HEK293 (cell line): ENCODE results near the gene TM2D1.

ENCODE experiments used
- CTCF ChIA-PET: fragments of 350-600 bp; formaldehyde crosslinking; extraction: SDS; loops from one replicate; lab custom pipeline; 2021; ENCODE audit warnings: antibody characterized with exemption; lab: Yijun Ruan, JAX
- POLR2A ChIA-PET: fragments of 300-600 bp; formaldehyde crosslinking; extraction: SDS; loops from one replicate; lab custom pipeline; 2020; ENCODE audit warnings: antibody characterized with exemption, inconsistent platforms; lab: Yijun Ruan, JAX
- H3K27ac ChIP-seq: fragments of 200-500 bp; sonication (Bioruptor generic); 2 replicates; pipeline ENCODE4 v1.5.1; 2014; ENCODE audit warnings: low read depth, low read length, control low read depth, inconsistent platforms; ENCODE audit errors: extremely low read depth
- H3K36me3 ChIP-seq, 2 experiments: fragments of 200-500 bp in 1 of 2; sonication (Bioruptor generic) in 1 of 2; 1 replicate in 1 of 2; 2 replicates in 1 of 2; pipeline ENCODE4 v1.5.1; 2014 to 2017; ENCODE audit warnings: inconsistent platforms in 2 of 2, low read length in 2 of 2; ENCODE audit not compliant: control insufficient read depth in 2 of 2, insufficient read depth in 1 of 2
- H3K4me1 ChIP-seq: fragments of 200-500 bp; sonication (Bioruptor generic); 2 replicates; pipeline ENCODE4 v1.5.1; 2014; ENCODE audit warnings: mild to moderate bottlenecking, low read length, inconsistent platforms; ENCODE audit not compliant: control insufficient read depth, insufficient read depth
- H3K4me3 ChIP-seq: 2 replicates; pipeline ENCODE4 v1.5.1; 2011; ENCODE audit warnings: low read depth, mild to moderate bottlenecking, control low read depth, low read length, moderate library complexity
- H3K9me3 ChIP-seq: fragments of 200-500 bp; sonication (Bioruptor generic); 2 replicates; pipeline ENCODE4 v1.5.1; 2014; ENCODE audit warnings: low read depth, low read length, inconsistent platforms; ENCODE audit not compliant: control insufficient read depth, insufficient read depth
- KLF8 ChIP-seq: fragments of 450-650 bp; formaldehyde crosslinking; IDR thresholded peaks from 2 replicates; pipeline ENCODE4 v1.5.1; 2016; ENCODE audit warnings: missing biosample characterization, missing genetic modification characterization
- SCRT2 ChIP-seq: fragments of 450-650 bp; formaldehyde crosslinking; IDR thresholded peaks from 2 replicates; pipeline ENCODE4 v1.5.1; 2016; ENCODE audit warnings: missing biosample characterization, missing genetic modification characterization
- SP7 ChIP-seq: fragments of 450-650 bp; formaldehyde crosslinking; IDR thresholded peaks from 2 replicates; pipeline ENCODE4 v1.5.1; 2016; ENCODE audit warnings: missing biosample characterization, missing genetic modification characterization
- ZBTB17 ChIP-seq: fragments of 450-650 bp; formaldehyde crosslinking; IDR thresholded peaks from 2 replicates; pipeline ENCODE4 v1.5.1; 2016; ENCODE audit warnings: missing biosample characterization, missing genetic modification characterization
- ZBTB21 ChIP-seq: fragments of 450-650 bp; formaldehyde crosslinking; IDR thresholded peaks from 2 replicates; pipeline ENCODE4 v1.5.1; 2017; ENCODE audit warnings: missing biosample characterization, missing genetic modification characterization
- ZNF175 ChIP-seq: fragments of 450-650 bp; formaldehyde crosslinking; IDR thresholded peaks from 2 replicates; pipeline ENCODE4 v1.5.1; 2016; ENCODE audit warnings: missing biosample characterization, missing genetic modification characterization
- ZNF24 ChIP-seq: fragments of 450-650 bp; formaldehyde crosslinking; IDR thresholded peaks from 2 replicates; pipeline ENCODE4 v1.5.1; 2016; ENCODE audit warnings: missing biosample characterization, missing genetic modification characterization
- ZNF248 ChIP-seq: fragments of 450-650 bp; formaldehyde crosslinking; IDR thresholded peaks from 2 replicates; pipeline ENCODE4 v1.5.1; 2017; ENCODE audit warnings: missing biosample characterization, missing genetic modification characterization
- ZNF350 ChIP-seq: fragments of 450-650 bp; formaldehyde crosslinking; IDR thresholded peaks from 2 replicates; pipeline ENCODE4 v1.5.0; 2017; ENCODE audit warnings: missing biosample characterization, mild to moderate bottlenecking, missing genetic modification characterization
- ZNF362 ChIP-seq: fragments of 450-650 bp; formaldehyde crosslinking; IDR thresholded peaks from 2 replicates; pipeline ENCODE4 v1.5.1; 2016; ENCODE audit warnings: missing biosample characterization, missing genetic modification characterization
- ZNF37A ChIP-seq: fragments of 450-650 bp; IDR thresholded peaks from 2 replicates; pipeline ENCODE4 v1.5.1; 2018; ENCODE audit warnings: missing biosample characterization, missing genetic modification characterization
- ZNF777 ChIP-seq: fragments of 450-650 bp; formaldehyde crosslinking; IDR thresholded peaks from 2 replicates; pipeline ENCODE4 v1.5.1; 2017; ENCODE audit warnings: missing biosample characterization, missing genetic modification characterization, borderline replicate concordance
- ZSCAN23 ChIP-seq: fragments of 450-650 bp; formaldehyde crosslinking; IDR thresholded peaks from 2 replicates; pipeline ENCODE4 v1.5.1; 2016; ENCODE audit warnings: missing biosample characterization, missing genetic modification characterization
- TF ChIP-seq, protein P1 (sequence below): fragments of 450-650 bp; formaldehyde crosslinking; IDR thresholded peaks from 2 replicates; pipeline ENCODE4 v1.5.1; 2017; ENCODE audit warnings: missing biosample characterization, missing genetic modification characterization
- TF ChIP-seq, protein P2 (sequence below): fragments of 450-650 bp; formaldehyde crosslinking; optimal IDR thresholded peaks from 2 replicates; pipeline ENCODE3; 2016; ENCODE audit warnings: missing biosample characterization, mild to moderate bottlenecking, missing genetic modification characterization
- TF ChIP-seq, protein P3 (sequence below): fragments of 450-650 bp; formaldehyde crosslinking; IDR thresholded peaks from 2 replicates; pipeline ENCODE4 v1.5.1; 2016; ENCODE audit warnings: missing biosample characterization, missing genetic modification characterization
- TF ChIP-seq, protein P4 (sequence below): fragments of 450-650 bp; formaldehyde crosslinking; conservative IDR thresholded peaks from 2 replicates; pipeline ENCODE4 v1.5.1; 2016; ENCODE audit warnings: low read depth, missing biosample characterization, missing genetic modification characterization

The TM2D1 gene

GRCh38 chr1:61754545-61754944 is 29.6 kb upstream of the TM2D1 start:
- no peaks in the 10 kb centered on the region for H3K4me1 ChIP-seq
- no peak overlapping the region for H3K27ac ChIP-seq
- CTCF ChIA-PET: no interaction called here
- no peaks in the 10 kb centered on the region for H3K9me3 ChIP-seq
- H3K36me3 ChIP-seq: no peaks in the 10 kb centered on the region; a peak in 1 of 3 replicates
- POLR2A ChIA-PET: no interaction called here
- H3K4me3 ChIP-seq: no peak overlapping the region
- peak; percentile 78 for TF ChIP-seq ZNF362 (tag by site-specific recombination)
- TF ChIP-seq SCRT2: 0 out of 2 replicates have a peak, but pooled peaks have one; percentile 23
- TF ChIP-seq ZBTB17 (tag by site-specific recombination): 0 out of 2 replicates have a peak, but pooled peaks have one; percentile 13
- TF ChIP-seq ZNF37A (tag by site-specific recombination): no peak
- TF ChIP-seq, protein P1, sequence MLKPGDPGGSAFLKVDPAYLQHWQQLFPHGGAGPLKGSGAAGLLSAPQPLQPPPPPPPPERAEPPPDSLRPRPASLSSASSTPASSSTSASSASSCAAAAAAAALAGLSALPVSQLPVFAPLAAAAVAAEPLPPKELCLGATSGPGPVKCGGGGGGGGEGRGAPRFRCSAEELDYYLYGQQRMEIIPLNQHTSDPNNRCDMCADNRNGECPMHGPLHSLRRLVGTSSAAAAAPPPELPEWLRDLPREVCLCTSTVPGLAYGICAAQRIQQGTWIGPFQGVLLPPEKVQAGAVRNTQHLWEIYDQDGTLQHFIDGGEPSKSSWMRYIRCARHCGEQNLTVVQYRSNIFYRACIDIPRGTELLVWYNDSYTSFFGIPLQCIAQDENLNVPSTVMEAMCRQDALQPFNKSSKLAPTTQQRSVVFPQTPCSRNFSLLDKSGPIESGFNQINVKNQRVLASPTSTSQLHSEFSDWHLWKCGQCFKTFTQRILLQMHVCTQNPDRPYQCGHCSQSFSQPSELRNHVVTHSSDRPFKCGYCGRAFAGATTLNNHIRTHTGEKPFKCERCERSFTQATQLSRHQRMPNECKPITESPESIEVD (tag by site-specific recombination): peak; percentile 29; the same call in 1 of the 2 replicates
- 0 out of 2 replicates have a peak, but pooled peaks have one; percentile 25 for TF ChIP-seq SP7 (tag by site-specific recombination)
- TF ChIP-seq KLF8 (tag by site-specific recombination): no peak
- no peak for TF ChIP-seq ZSCAN23
- no peak for TF ChIP-seq ZNF175 (tag by site-specific recombination)
- TF ChIP-seq, protein P2, sequence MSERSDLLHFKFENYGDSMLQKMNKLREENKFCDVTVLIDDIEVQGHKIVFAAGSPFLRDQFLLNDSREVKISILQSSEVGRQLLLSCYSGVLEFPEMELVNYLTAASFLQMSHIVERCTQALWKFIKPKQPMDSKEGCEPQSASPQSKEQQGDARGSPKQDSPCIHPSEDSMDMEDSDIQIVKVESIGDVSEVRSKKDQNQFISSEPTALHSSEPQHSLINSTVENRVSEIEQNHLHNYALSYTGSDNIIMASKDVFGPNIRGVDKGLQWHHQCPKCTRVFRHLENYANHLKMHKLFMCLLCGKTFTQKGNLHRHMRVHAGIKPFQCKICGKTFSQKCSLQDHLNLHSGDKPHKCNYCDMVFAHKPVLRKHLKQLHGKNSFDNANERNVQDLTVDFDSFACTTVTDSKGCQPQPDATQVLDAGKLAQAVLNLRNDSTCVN: no peak

GRCh38 chr1:61753998-61754508 is 29.1 kb upstream of the TM2D1 start:
- TF ChIP-seq, protein P3, sequence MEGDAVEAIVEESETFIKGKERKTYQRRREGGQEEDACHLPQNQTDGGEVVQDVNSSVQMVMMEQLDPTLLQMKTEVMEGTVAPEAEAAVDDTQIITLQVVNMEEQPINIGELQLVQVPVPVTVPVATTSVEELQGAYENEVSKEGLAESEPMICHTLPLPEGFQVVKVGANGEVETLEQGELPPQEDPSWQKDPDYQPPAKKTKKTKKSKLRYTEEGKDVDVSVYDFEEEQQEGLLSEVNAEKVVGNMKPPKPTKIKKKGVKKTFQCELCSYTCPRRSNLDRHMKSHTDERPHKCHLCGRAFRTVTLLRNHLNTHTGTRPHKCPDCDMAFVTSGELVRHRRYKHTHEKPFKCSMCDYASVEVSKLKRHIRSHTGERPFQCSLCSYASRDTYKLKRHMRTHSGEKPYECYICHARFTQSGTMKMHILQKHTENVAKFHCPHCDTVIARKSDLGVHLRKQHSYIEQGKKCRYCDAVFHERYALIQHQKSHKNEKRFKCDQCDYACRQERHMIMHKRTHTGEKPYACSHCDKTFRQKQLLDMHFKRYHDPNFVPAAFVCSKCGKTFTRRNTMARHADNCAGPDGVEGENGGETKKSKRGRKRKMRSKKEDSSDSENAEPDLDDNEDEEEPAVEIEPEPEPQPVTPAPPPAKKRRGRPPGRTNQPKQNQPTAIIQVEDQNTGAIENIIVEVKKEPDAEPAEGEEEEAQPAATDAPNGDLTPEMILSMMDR (tag by site-specific recombination): no peak
- no peak for TF ChIP-seq ZNF248
- TF ChIP-seq ZBTB21 (tag by site-specific recombination): no peak
- TF ChIP-seq, protein P4, sequence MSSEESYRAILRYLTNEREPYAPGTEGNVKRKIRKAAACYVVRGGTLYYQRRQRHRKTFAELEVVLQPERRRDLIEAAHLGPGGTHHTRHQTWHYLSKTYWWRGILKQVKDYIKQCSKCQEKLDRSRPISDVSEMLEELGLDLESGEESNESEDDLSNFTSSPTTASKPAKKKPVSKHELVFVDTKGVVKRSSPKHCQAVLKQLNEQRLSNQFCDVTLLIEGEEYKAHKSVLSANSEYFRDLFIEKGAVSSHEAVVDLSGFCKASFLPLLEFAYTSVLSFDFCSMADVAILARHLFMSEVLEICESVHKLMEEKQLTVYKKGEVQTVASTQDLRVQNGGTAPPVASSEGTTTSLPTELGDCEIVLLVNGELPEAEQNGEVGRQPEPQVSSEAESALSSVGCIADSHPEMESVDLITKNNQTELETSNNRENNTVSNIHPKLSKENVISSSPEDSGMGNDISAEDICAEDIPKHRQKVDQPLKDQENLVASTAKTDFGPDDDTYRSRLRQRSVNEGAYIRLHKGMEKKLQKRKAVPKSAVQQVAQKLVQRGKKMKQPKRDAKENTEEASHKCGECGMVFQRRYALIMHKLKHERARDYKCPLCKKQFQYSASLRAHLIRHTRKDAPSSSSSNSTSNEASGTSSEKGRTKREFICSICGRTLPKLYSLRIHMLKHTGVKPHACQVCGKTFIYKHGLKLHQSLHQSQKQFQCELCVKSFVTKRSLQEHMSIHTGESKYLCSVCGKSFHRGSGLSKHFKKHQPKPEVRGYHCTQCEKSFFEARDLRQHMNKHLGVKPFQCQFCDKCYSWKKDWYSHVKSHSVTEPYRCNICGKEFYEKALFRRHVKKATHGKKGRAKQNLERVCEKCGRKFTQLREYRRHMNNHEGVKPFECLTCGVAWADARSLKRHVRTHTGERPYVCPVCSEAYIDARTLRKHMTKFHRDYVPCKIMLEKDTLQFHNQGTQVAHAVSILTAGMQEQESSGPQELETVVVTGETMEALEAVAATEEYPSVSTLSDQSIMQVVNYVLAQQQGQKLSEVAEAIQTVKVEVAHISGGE (tag by site-specific recombination): no peak
- no peak for TF ChIP-seq ZNF24 (tag by site-specific recombination)
- no peak for TF ChIP-seq ZNF350 (tag by site-specific recombination)
- TF ChIP-seq ZNF777 (tag by site-specific recombination): no peak
- Histone ChIP-seq H3K4me1 (no peaks in the 10 kb centered on the region), H3K36me3 (no peaks in the 10 kb centered on the region; a peak in 1 of 3 replicates), H3K27ac (no peak overlapping the region), H3K9me3 (no peaks in the 10 kb centered on the region), H3K4me3 (no peak overlapping the region)
- POLR2A ChIA-PET: no interaction called here
- CTCF ChIA-PET: no interaction called here
